Ishikawa (cell line): Measurements from ENCODE around the gene TXNDC2.

ENCODE experiments used
- CEBPB ChIP-seq: IDR thresholded peaks from 2 replicates; pipeline ENCODE4 v1.6.1; 2012
- EP300 ChIP-seq: IDR thresholded peaks from 2 replicates; pipeline ENCODE4 v1.6.1; 2012; ENCODE audit warnings: borderline replicate concordance
- FOXM1 ChIP-seq: IDR thresholded peaks from 2 replicates; pipeline ENCODE4 v1.6.1; 2012; ENCODE audit warnings: low read depth, borderline replicate concordance
- TAF1 ChIP-seq: IDR thresholded peaks from 2 replicates; pipeline ENCODE4 v1.6.1; 2012; ENCODE audit warnings: low read depth, mild to moderate bottlenecking
- TCF12 ChIP-seq: IDR thresholded peaks from 2 replicates; pipeline ENCODE4 v1.6.1; 2012; ENCODE audit warnings: low read depth
- TEAD4 ChIP-seq: IDR thresholded peaks from 2 replicates; pipeline ENCODE4 v1.6.1; 2012
- USF1 ChIP-seq: IDR thresholded peaks from 2 replicates; pipeline ENCODE4 v1.6.1; 2012
- YY1 ChIP-seq: IDR thresholded peaks from 2 replicates; pipeline ENCODE4 v1.6.1; 2012; ENCODE audit warnings: low read depth
- ZBTB7A ChIP-seq: IDR thresholded peaks from 2 replicates; pipeline ENCODE4 v1.6.1; 2012; ENCODE audit warnings: low read depth
- TF ChIP-seq, protein P1 (sequence below): IDR thresholded peaks from 2 replicates; pipeline ENCODE4 v1.6.1; 2012
- TF ChIP-seq, protein P2 (sequence below): IDR thresholded peaks from 2 replicates; pipeline ENCODE4 v1.6.1; 2012; ENCODE audit warnings: low read depth, mild to moderate bottlenecking

DNA sequence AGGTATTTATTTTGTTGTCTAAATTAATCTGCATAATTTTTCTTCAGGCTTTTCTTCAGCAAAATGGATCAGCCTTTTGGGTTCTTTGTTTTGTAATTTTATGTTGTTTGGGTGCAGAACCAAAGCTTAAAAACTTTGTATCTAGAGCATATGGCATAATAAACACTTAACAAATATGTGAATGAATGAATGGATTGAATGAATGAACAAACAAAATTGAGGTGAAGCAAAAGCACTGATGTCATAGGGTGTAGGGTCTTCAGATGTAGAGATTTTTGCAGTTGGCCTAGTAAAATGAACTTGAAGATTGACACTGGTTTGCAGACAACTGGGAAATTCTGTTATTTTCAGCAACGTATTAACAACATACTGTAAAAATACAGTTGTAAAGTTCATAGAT lies 45.4 kb downstream of the TXNDC2 start:
- no peak for TF ChIP-seq TAF1
- no peak for TF ChIP-seq CEBPB
- TF ChIP-seq ZBTB7A: no peak
- TF ChIP-seq, protein P1, sequence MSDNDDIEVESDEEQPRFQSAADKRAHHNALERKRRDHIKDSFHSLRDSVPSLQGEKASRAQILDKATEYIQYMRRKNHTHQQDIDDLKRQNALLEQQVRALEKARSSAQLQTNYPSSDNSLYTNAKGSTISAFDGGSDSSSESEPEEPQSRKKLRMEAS: no peak
- TF ChIP-seq EP300: no peak
- no peak for TF ChIP-seq TEAD4
- TF ChIP-seq, protein P2, sequence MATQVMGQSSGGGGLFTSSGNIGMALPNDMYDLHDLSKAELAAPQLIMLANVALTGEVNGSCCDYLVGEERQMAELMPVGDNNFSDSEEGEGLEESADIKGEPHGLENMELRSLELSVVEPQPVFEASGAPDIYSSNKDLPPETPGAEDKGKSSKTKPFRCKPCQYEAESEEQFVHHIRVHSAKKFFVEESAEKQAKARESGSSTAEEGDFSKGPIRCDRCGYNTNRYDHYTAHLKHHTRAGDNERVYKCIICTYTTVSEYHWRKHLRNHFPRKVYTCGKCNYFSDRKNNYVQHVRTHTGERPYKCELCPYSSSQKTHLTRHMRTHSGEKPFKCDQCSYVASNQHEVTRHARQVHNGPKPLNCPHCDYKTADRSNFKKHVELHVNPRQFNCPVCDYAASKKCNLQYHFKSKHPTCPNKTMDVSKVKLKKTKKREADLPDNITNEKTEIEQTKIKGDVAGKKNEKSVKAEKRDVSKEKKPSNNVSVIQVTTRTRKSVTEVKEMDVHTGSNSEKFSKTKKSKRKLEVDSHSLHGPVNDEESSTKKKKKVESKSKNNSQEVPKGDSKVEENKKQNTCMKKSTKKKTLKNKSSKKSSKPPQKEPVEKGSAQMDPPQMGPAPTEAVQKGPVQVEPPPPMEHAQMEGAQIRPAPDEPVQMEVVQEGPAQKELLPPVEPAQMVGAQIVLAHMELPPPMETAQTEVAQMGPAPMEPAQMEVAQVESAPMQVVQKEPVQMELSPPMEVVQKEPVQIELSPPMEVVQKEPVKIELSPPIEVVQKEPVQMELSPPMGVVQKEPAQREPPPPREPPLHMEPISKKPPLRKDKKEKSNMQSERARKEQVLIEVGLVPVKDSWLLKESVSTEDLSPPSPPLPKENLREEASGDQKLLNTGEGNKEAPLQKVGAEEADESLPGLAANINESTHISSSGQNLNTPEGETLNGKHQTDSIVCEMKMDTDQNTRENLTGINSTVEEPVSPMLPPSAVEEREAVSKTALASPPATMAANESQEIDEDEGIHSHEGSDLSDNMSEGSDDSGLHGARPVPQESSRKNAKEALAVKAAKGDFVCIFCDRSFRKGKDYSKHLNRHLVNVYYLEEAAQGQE: no peak
- TF ChIP-seq USF1: no peak
- no peak for TF ChIP-seq FOXM1
- no peak for TF ChIP-seq YY1
- no peak for TF ChIP-seq TCF12
